NOMO-1 treated with dmso at 0.1 percent for 144 hours (cell line): ENCODE data around the gene SLIT1.

Experiments used
- DNase-seq: peaks from one replicate; lab custom pipeline; 2025; ENCODE audit not compliant: unreplicated experiment; lab: John Stamatoyannopoulos, UW

SLIT1 gene

DNA sequence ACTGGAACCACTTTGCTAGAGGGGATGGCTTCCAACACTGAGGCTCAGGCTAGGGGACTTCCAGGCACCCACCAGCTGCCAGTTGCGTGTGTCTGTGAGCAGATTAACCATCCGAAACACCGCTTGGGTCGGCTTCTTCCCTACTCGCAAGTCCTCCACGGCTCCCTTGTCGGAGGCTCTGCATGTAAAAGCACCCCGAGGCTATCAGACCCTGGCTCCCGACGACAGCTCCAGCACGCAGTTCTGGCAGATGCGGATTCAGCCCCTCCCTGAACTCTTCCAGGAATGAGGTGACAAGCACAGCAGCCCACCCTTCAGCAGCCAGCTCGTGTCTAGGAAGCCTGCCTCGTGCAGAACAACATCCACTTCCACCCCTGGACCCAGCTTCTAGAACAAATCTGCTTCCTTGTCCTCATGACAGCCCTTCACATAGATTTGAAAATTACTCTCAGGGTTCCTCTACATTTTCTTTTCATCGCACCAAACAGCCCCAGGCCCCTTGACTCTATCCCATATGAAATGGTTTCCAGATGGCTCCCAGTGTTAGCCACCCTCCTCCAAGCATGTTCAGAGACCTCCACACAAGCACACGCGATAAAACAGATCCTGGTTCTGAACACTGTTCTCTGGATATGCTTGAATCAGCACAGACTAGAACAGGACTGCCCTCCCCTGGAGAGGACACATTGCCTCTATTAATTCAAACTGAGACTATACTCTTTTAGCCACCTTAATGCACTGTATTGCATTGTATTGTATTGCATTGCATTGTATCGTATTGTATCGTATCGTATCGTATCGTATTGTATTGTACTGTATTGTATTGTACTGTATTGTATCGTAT, 44.6 kb downstream of the SLIT1 start:
- DNase-seq = no peak

DNA sequence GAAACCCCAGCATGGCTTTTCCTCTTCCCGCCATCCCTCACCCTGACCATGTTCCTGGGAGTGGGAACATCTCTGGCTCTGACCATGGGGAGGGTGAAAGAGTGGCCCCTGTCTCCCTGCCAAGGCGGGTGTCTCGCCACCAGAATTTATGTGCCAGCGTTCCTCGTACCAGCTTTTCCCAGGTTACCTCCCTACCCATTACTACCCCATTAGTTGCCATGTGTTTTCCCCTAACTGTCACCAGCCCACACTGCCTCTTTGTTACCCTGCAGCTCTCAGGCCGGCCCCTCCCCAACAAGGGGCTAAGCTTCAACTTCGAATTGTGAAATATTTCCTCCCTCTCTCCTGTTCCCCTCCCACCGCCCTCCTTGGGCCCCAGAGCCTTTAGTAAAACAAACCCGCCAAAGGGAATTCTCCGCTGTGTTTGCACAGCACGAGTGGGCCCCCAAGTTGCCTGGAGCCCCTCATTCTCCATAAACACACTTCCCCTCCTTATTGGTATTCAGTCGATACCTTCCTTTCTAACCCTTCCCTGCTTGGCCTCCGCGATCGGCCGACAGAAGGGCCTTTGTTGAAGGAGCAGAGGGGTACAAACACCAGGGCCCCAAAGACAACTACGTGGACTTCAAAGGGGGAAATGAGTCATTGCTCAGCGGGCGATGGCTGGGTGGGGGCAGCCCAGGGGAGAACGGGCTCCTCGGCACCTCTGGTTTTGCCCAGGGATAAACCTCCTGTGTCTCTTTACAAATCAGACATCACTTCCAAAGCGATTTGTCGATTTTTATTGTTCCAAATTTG, 45.5 kb downstream of the SLIT1 start:
- DNase-seq = peak; percentile 35

DNA sequence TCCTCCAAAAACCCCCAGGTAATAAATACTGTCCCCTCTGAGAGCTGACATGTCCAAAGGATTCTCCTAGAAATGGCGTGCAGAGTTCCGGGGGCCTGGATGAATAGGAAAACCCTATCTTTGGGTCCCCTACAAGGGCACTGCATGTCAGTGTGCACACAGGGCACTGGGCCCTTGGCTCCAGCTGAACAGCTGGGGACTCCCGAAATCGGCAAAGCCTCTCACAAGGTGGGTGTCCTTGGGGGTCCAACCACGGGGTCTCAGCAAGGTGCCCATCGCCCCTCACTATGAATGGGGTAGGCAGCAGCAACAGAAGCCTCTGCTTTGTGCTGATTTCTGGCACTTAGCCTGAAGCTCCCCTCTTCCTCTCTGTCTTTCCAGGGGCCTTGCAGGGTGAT, 46.1 kb downstream of the SLIT1 start:
- no peak for DNase-seq

DNA sequence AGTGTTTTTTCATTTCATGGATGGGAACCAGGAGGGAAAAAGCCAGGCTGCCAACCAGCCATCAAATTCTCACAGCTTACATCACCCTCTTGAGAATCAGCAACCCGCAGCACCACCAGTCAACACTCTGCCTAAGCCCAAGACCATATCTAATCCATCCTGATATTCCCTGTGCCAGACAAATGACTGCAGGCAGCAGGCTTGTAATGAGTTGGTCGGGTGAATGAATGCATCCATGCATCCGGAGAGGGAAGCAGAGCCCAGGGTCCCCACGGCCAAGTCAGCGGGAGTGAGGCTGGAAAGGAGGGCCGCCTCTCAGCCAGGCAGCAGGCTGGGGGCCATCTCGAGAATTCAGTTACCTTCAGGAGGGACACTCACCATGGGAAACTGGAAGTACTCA, 46.9 kb downstream of the SLIT1 start:
- DNase-seq = no peak

DNA sequence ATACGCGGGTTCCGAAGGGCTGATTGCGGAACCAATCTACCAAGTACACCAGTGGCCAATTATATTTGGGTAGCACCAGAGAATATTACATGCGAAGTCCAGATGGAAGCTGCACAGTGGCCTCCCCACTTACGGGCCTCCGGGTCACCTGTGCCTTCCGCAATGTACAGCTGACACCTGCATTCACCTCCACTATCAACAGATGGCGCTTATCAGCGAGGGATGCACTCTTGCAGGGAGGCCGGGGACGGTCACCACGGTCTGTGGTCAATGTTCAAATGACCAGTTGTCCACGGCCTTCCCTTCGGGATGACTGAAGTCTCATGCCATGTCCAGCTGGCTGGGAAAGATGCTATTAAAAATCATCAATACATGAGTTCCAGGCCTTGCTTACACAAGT, 47.6 kb downstream of the SLIT1 start:
- no peak for DNase-seq

DNA sequence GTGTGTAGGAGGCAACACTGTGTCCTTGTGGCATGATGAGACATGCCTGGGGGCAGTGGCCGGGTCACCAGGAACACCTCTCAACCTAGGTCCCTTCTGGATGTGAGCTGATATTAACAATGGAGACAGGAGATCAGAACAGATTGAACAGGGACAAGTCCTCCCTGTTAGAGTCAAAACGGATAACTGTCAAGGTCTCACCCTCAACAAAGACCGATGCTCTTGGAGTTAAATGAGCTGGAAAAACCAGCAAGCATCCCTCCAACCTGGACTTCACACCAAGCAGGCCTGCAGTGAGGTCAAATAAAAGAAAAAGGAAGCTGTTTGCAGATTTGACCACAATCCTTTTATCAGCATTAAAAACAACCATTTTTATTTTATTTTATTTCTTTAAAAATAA, 49.0 kb downstream of the SLIT1 start:
- DNase-seq = no peak

DNA sequence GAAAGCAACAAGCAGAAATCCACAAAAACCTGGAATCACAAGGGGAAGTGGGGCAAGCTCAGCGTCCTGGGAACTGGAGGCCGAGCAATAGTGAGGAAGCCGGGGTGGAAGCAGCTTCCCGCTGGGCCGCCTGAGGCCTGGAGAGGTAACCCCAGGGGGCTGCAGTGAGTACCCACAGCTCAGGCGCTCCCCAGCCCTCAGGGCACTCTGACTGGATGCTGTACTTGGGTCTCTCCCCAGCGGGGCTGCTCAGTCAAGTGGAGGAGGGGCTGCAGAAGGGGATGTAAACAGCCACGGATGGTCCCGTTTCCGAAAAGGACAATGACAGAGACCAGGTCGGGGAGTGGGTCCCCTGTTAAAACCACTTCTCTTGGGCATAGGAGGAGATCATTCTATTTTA, 50.3 kb downstream of the SLIT1 start:
- DNase-seq = no peak

DNA sequence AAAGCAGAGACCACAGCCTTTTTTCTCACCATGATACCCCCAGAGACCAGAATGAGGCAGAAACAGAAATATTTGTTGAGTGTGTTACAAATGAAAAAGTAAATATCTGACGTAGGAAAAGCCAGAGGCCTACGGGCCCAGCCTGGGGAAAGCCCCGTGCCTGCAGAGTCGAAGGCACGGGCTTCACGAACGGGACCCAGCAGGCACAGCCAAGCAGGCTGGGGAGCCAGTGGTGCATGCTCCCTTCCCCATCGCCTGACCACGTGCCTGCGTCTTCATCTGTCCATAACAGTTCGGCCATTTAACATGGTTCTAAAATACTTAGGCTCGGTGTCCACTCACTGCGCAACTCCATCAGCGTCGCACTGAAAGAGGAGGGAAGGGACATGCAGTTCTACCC, 50.8 kb downstream of the SLIT1 start:
- DNase-seq = no peak

DNA sequence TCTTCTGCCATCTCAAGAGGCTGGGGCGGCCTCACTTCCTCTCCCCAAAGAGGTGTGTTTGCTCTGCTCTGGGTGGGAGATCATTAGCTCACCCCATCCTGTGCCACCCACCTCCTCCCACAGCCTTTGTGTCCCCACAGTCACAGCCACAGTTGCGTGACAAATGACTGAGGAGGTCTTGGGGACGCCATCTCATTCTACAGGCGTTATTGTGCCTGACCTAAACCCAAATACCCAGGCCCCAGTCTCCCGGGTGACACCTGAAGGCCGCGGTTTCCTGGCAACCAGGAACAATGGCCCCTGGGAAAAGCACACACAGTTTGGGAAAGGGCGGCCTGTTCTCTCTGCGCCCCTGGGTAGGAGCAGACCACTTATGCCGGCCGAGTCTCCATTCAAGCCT, 51.6 kb downstream of the SLIT1 start:
- DNase-seq = no peak

DNA sequence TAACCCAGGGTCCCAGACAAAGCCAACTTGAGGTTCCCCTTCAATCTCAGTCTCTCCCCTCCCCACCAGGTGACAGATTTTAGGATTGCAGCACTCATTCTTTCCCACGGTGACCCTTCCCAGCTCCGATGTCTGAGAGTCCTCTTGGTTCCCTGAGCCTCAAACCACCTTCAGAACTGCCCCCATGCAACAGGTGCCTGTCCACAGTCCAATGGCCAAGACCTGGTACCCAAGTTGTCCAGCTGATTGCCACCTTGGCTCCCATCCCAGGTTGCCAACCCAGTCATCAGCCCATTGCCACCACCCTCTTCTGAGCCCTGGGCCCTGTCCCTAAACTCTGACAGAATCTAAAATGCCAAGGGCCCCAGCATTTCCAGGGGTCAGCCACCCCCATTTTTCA, 53.5 kb downstream of the SLIT1 start:
- DNase-seq = no peak

DNA sequence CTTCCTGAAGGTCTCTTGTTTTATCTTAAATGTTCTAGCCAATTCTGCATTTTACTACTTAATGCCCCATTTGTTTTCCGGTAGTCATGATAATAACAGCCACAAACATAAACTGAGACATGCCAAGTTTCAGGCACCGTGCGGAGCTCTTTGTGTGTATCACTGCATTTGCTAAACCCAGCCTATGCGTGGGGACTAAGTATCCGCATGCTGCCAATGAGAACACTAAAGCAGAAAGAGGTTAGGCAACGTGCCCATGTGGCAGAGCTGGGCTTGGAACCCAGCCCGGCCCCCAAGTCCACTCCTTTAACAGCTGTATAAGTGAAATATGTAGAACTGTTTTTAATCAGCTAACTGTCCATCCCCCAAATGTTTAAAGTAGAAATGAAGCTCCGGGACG, 54.1 kb downstream of the SLIT1 start:
- DNase-seq = no peak

DNA sequence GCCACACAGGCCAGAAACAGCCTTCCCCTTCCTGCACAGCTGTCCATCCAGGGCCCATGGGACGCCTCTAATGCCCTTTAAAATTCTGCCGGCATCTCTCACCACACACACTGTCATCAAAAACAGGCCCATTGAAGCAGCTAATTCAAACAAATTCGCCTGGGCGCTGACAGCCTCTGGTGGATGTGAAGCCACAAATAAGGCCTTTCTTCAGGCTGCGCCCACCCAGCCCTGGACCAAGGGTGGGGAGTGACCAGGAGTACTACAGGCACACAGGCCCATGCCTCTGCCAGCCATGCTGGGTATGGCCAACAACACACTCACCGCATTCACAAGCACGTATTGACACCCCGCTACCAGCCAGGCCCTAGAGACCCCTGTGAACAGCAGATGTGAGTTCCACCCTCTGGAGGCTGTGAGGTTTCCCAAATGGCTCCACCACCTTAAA, 54.6 kb downstream of the SLIT1 start:
- DNase-seq = no peak

DNA sequence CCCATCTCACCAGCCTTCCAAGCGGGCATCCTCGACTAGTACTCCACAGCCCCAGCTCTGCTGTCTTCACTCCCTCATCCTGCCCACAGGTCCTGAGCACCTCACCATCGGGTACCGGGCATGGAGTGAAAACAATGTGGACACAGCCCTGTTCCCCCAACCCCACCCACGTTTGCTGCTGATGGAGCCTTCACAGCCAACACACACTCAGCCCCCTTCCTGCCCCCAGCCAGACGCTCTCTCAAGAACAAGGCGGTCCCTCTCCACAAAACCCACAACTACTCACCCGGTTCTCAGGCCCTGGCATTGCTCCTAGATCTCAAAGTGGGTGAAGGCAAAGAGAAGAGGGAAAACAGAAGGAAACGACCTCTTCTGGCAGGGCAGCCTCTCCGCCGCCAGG, 56.1 kb downstream of the SLIT1 start:
- DNase-seq = no peak

DNA sequence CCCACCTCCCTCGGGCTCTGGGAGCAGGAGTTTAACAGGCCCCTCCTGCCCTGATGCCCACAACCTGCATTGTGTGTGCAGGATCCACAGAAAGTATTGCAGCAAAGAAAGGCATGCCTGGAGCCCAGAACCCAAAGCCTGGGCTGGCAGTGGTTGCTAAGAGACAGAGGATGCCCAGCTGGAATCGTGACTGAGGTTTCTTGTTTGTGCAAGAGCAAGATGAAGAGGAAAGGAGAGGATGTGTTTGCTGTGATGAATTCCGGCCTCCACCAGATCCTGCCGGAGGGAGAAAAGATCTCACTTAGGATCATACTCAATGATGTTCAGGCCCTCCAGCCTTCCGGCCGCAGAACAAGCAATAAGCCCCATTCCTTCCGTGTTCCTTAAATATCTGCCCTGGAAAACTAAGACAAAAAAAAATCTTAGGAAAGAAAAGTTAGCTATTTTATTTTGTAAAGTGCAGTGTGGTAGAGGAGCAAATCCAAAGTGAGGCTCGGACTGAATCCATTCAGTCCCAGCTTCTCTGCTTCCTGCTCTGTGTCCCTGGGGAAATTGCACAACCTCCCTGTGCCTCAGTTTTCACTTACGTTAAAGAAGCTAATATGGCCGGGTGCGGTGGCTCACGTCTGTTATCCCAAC, 57.1 kb downstream of the SLIT1 start:
- no peak for DNase-seq

DNA sequence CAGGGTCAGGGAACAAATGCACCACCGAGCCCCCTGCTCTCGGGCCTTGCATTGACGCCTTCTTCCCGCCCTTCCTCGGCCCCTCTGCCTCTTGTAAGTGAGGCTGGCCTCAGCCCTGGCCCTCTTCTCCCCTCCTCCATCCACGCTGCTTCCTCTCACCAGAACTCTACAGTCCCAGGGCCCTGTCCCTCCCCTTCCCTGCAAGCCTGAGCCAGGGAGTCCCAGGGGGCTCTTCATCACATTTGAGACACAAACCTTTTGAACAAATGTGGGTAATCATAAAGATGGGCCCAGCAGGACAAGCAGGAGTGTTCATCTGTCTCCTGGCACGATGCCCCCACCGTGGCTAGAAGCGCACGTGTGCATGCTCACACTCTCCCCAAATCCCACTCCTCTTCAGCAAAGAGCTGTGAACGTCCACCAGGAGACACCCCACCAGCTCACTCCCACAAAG, 57.7 kb downstream of the SLIT1 start:
- no peak for DNase-seq

DNA sequence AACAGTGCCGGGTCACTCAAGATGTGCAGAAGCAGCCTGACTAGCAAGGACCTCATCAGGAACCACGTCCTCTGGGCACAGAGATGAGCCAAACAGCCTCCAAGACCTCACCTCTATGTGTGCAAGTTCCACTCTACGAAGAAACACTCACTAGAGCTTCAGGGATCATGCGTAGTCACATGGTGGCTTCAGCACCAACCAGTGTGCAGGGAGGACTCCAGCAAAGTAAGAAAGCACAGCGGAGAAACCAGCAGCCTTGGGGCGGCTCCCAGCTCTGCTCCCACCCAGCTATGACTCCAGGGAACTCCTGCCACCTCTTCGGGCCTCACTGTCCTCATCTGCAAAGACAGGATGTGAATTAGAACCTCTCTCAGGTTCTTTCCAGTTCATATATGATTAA, 58.2 kb downstream of the SLIT1 start:
- no peak for DNase-seq

DNA sequence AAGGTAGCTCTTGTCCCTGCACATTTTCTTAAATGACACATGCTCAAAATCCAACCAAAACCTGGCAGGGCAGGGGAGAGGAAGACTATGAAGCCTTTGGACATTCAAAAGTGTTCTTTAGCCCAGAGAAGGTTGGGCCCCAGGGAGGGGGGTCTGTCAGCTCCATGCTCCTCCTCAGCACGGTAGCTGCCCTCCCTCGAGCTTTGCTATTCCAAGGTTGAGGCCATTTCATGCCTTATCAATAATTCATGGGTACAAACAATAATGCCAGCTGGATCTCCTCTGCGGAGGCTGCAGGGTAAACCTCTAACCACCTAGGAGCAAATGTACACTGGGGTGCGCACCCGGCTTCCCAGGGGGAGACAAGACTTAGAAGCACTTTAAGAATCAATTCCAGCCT, 61.5 kb downstream of the SLIT1 start:
- no peak for DNase-seq

DNA sequence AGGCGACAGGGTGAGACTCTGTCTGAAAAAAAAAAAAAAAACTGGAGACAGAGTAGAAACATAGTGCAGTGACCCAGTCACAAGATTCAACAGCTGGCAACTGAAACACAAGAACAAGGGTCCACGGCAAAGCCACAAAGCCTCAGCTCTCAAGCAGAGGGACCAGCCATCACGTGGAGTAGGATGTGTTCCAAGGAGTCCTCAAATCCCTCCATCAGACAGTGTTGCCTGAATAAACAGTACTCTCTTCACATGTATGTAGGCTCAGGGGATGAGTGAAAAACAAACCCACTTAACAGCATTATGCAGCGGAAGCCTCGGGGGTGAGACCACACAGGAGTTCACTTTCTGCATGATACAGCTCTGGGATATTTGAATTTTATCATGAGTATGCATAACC, 62.0 kb downstream of the SLIT1 start:
- no peak for DNase-seq

DNA sequence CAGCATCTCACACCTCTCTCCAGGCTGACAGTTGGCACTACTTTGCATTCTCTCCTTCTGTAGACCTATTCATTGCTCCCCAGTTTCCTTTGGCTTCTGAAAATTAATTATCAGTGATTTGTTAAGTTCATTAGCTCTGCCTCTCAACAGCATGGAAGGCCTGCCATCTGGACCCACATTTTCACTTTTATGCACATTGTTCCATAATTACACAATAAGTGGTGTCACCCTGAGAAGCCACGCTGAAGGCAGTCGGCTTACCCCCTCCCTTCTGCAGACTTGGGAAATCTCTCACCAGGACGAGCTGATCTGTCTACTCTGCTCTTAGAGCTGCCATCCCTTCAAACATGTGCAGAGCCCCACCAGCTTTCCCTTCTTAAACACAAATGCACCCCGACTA, 64.7 kb downstream of the SLIT1 start:
- DNase-seq = no peak

DNA sequence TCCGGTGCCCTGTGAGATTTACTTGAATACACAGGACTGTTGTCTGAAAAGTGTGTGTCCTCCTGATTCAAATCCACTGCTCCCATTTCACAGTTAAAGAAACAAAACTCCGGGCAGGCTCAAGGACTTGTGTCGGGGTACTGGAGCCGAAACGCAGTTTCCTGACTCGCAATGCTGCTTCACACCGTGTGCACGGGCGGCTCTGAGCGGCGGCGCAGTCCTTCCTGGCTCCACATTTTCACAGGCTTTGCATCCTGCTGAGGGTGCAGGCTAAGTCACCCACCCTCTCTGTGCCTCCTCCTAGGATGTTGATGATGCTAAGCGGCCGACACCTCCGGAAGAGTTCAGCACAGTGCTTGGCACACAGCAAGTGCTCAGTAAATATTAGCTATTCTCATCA, 65.4 kb downstream of the SLIT1 start:
- DNase-seq = no peak

DNA sequence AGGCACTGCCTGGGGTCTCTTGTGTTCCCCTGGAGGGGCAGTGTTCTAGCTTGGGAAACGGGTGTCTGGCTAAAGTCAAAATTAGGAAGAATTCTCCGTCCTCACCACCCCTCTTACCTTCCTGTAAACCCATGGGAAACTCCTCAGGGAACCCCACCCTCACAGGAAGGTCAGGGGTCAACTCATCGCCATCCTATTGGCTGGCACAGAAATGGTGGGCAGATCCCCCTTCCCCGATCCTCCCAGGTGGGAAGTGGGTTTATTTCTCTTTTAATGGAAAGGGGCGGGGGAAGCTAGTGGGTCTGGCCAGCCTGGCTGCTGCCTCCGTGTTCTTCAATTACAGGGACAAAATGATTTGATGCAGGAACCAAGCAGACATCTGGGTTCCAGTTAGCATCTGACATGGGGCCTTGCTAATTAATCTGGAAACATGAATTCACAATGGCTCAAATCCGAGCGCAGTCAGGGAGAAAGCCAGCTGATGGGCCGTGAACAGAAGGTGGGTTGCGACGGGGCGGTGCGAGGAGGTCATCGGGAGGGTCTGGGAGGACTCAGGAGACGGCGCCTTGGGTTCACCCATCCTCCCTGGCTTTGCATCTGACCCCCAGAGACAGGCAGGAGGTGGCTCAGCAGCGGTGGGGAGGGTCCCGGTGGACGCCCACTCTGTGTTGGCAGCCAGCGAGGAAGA, 66.6 kb downstream of the SLIT1 start:
- DNase-seq = no peak
